Thymus (tissue), 11 donors: ENCODE results near the gene TBL1XR1. TPM values are rescaled to one million over a fixed set of nuclear protein-coding genes. Genes with fewer than 3 reads are reported as not detected.
"Not testable (repeated sequence)": the region's sequence is repeated elsewhere in the genome, so short reads cannot be mapped to it uniquely, and the experiment has no call there.

Experiments
- DNase-seq, 9 donors: peaks; one replicate each; pipeline ENCODE4 v3.0.0-alpha.2; 2013; ENCODE audit warnings: low spot score in 9 of 9, low read depth in 6 of 9, missing footprints in 1 of 9
- H3K27ac ChIP-seq, 2 donors: one replicate each; pipeline ENCODE4 v1.5.1; 2013; ENCODE audit warnings: control low read depth in 1 of 2, low read depth in 1 of 2, low read length in 1 of 2, mild to moderate bottlenecking in 1 of 2, moderate library complexity in 1 of 2
- H3K27me3 ChIP-seq, 2 donors: one replicate each; pipeline ENCODE4 v1.5.1; 2013; ENCODE audit warnings: low read length in 1 of 2; ENCODE audit not compliant: control insufficient read depth in 2 of 2, insufficient read depth in 1 of 2
- H3K36me3 ChIP-seq, 2 donors: one replicate each; pipeline ENCODE4 v1.5.1; 2013; ENCODE audit warnings: low read length in 1 of 2, mild to moderate bottlenecking in 1 of 2, moderate library complexity in 1 of 2; ENCODE audit not compliant: control insufficient read depth in 2 of 2, insufficient read depth in 2 of 2
- H3K4me1 ChIP-seq, 2 donors: one replicate each; pipeline ENCODE4 v1.5.1; 2013; ENCODE audit warnings: low read length in 2 of 2; ENCODE audit not compliant: control insufficient read depth in 2 of 2, insufficient read depth in 2 of 2
- H3K4me3 ChIP-seq, 2 donors: one replicate each; pipeline ENCODE4 v1.5.1; 2013; ENCODE audit warnings: low read length in 2 of 2, control low read depth in 1 of 2, mild to moderate bottlenecking in 1 of 2
- H3K9me3 ChIP-seq, 2 donors: one replicate each; pipeline ENCODE4 v1.5.1; 2013; ENCODE audit warnings: low read length in 1 of 2, mild to moderate bottlenecking in 1 of 2; ENCODE audit not compliant: control insufficient read depth in 2 of 2, insufficient read depth in 1 of 2
- WGBS: extraction: QIAGEN DNeasy Blood & Tissue Kit; methylation state at CpG from one replicate; pipeline ENCODE4 v1.1.7; 2013; 5-methylcytosine and 5-hydroxymethylcytosine counted together
- polyA plus RNA-seq: library from polyadenylated mRNA; stranded (reverse); fragments of 200-250 nt; gene quantifications from one replicate; pipeline ENCODE4 v1.2.3, GENCODE V29; 2013
- total RNA-seq: library from RNA; stranded (reverse); fragments of 120-200 nt; gene quantifications from one replicate; pipeline ENCODE4 v1.2.4, GENCODE V29; 2013
- donor health status: healthy.

The TBL1XR1 gene
- total and polyA plus RNA-seq, 2 donors = 66.5 to 130 TPM

- Histone ChIP-seq H3K27ac (no peak overlapping the region), H3K9me3 (no peaks in the 10 kb centered on the region), H3K4me1 (peaks cover 6 to 14% of the 10 kb centered on the region in 2 donors), H3K36me3 (peaks cover 37 to 85% of the 10 kb centered on the region in 2 donors), H3K27me3 (no peaks in the 10 kb centered on the region), H3K4me3 (no peak overlapping the region)
- DNase-seq = no peak
- 97% methylated on average over 4 of the region's 4 CpGs for WGBS
Measured at GRCh38 chr3:177037241-177037640, 160.0 kb downstream of the TBL1XR1 start.

- H3K9me3 ChIP-seq = no peaks in the 10 kb centered on the region
- H3K27ac ChIP-seq = no peak overlapping the region
- DNase-seq = no peak
- H3K4me3 ChIP-seq = no peak overlapping the region
- peaks cover 33 to 84% of the 10 kb centered on the region in 2 donors for H3K36me3 ChIP-seq
- WGBS = 97% methylated on average over 4 of the region's 4 CpGs
- H3K4me1 ChIP-seq = peaks cover 0 to 5% of the 10 kb centered on the region in 2 donors
- H3K27me3 ChIP-seq = no peaks in the 10 kb centered on the region
Measured at GRCh38 chr3:177035676-177036075, 161.6 kb downstream of the TBL1XR1 start.

GRCh38 chr3:177034832-177035475, 162.3 kb downstream of the TBL1XR1 start:
- H3K36me3 ChIP-seq = peaks cover 34 to 84% of the 10 kb centered on the region in 2 donors
- H3K4me1 ChIP-seq = peaks cover 0 to 3% of the 10 kb centered on the region in 2 donors
- WGBS = 97% methylated on average over 3 of the region's 3 CpGs
- DNase-seq = no peak
- no peaks in the 10 kb centered on the region for H3K9me3 ChIP-seq
- no peaks in the 10 kb centered on the region for H3K27me3 ChIP-seq
- H3K4me3 ChIP-seq = no peak overlapping the region
- no peak overlapping the region for H3K27ac ChIP-seq

- H3K4me1 ChIP-seq = no peaks in the 10 kb centered on the region
- 98% methylated on average over 3 of the region's 3 CpGs for WGBS
- H3K9me3 ChIP-seq = no peaks in the 10 kb centered on the region
- H3K36me3 ChIP-seq = peaks cover 25 to 69% of the 10 kb centered on the region in 2 donors
- H3K27ac ChIP-seq = no peak overlapping the region
- DNase-seq = no peak
- no peak overlapping the region for H3K4me3 ChIP-seq
- H3K27me3 ChIP-seq = no peaks in the 10 kb centered on the region
Measured at GRCh38 chr3:177026505-177027277, 170.6 kb downstream of the TBL1XR1 start.

- Histone ChIP-seq H3K4me3 (no peak overlapping the region), H3K36me3 (peaks cover 3 to 26% of the 10 kb centered on the region in 2 donors), H3K27me3 (no peaks in the 10 kb centered on the region), H3K27ac (no peak overlapping the region), H3K4me1 (no peaks in the 10 kb centered on the region), H3K9me3 (no peaks in the 10 kb centered on the region)
- WGBS = 99% methylated on average over 6 of the region's 6 CpGs
- DNase-seq = no peak
Measured at GRCh38 chr3:177015881-177016280, 181.4 kb downstream of the TBL1XR1 start.

- no peak for DNase-seq
- WGBS = 96% methylated on average over 8 of the region's 8 CpGs
Measured at GRCh38 chr3:177013681-177014280, 183.5 kb downstream of the TBL1XR1 start.

GRCh38 chr3:177005718-177006405, 191.4 kb downstream of the TBL1XR1 start:
- no peaks in the 10 kb centered on the region for H3K36me3 ChIP-seq

More at GRCh38 chr3:177013681-177014280, 183.5 kb downstream of the TBL1XR1 start:
- no peaks in the 10 kb centered on the region for H3K9me3 ChIP-seq
- H3K4me1 ChIP-seq = no peaks in the 10 kb centered on the region
- no peak overlapping the region for H3K4me3 ChIP-seq
- no peak overlapping the region for H3K27ac ChIP-seq
- H3K27me3 ChIP-seq = no peaks in the 10 kb centered on the region
- H3K36me3 ChIP-seq = peaks cover 3 to 15% of the 10 kb centered on the region in 2 donors

GRCh38 chr3:177000159-177000558, 197.1 kb downstream of the TBL1XR1 start:
- H3K9me3 ChIP-seq, H3K4me1 ChIP-seq, H3K27me3 ChIP-seq, DNase-seq, H3K36me3 ChIP-seq, H3K4me3 ChIP-seq, H3K27ac ChIP-seq: not testable (repeated sequence)
- WGBS = 100% methylated on average over 2 of the region's 2 CpGs

More at GRCh38 chr3:177005718-177006405, 191.4 kb downstream of the TBL1XR1 start:
- no peaks in the 10 kb centered on the region for H3K27me3 ChIP-seq
- no peak overlapping the region for H3K4me3 ChIP-seq
- H3K27ac ChIP-seq = no peak overlapping the region
- H3K9me3 ChIP-seq = peaks cover 1 to 14% of the 10 kb centered on the region in 2 donors
- no peaks in the 10 kb centered on the region for H3K4me1 ChIP-seq
- no peak for DNase-seq
